ENCODE data around the gene FAM210A.

- TF ChIP-seq POLR2AphosphoS5 (IDR thresholded peaks at IDR 0.05) (no peak), POLR2A (IDR thresholded peaks at IDR 0.05) (no peak), CTCF (IDR thresholded peaks at IDR 0.05) (no peak)
Measured at GRCh38 chr18:13756261-13756660, 29.9 kb upstream of the FAM210A start.

Measured in prostate gland (tissue), 2 donors.